Sigmoid colon (tissue), 7 donors: Measurements from ENCODE around the gene NDOR1. TPM values are rescaled to one million over a fixed set of nuclear protein-coding genes. Genes with fewer than 3 reads are reported as not detected.
A peak's percentile ranks its signal among the peaks of the same experiment; 100 is the strongest.

Experiments
- DNase-seq: peaks from one replicate; pipeline ENCODE4 v3.0.0-alpha.2; 2019
- H3K27ac ChIP-seq, 4 donors: fragments of 200-600 bp; sonication (generic); one replicate each; pipeline ENCODE4 v1.5.1; 2016 to 2019; ENCODE audit warnings: mild to moderate bottlenecking in 1 of 4
- H3K27me3 ChIP-seq, 3 donors: fragments of 200-600 bp; sonication (generic); one replicate each; pipeline ENCODE4 v1.5.1; 2019; ENCODE audit warnings: mild to moderate bottlenecking in 1 of 3
- H3K36me3 ChIP-seq, 4 donors: fragments of 200-600 bp; sonication (generic); one replicate each; pipeline ENCODE4 v1.5.1; 2016 to 2019
- H3K4me1 ChIP-seq, 4 donors: fragments of 200-600 bp; sonication (generic); one replicate each; pipeline ENCODE4 v1.5.1; 2017 to 2019
- H3K4me3 ChIP-seq, 4 donors: fragments of 200-600 bp; sonication (generic); one replicate each; pipeline ENCODE4 v1.5.1; 2017 to 2019; ENCODE audit warnings: mild to moderate bottlenecking in 2 of 4, moderate library complexity in 1 of 4
- H3K9me3 ChIP-seq, 4 donors: fragments of 200-600 bp in 3 of 4; sonication (generic) in 3 of 4; one replicate each; pipeline versions ENCODE4 v1.5.1 to v1.6.1; 2013 to 2019
- CTCF ChIP-seq, 4 experiments: fragments of 450-650 bp in 3 of 4; fragments of 200-600 bp in 1 of 4; IDR thresholded peaks; one replicate each; pipeline ENCODE4 v1.5.1; 2016 to 2019; ENCODE audit warnings: antibody characterized with exemption in 4 of 4, mild to moderate bottlenecking in 3 of 4, moderate library complexity in 2 of 4
- EP300 ChIP-seq, 4 donors: sonication (generic); formaldehyde crosslinking; IDR thresholded peaks; one replicate each; pipeline ENCODE4 v1.6.1; 2017; ENCODE audit warnings: antibody characterized with exemption in 4 of 4
- POLR2A ChIP-seq, 2 donors: fragments of 450-650 bp; IDR thresholded peaks; one replicate each; pipeline ENCODE4 v1.6.1; 2016; ENCODE audit warnings: antibody characterized with exemption in 2 of 2, mild to moderate bottlenecking in 2 of 2, moderate library complexity in 2 of 2
- POLR2AphosphoS5 ChIP-seq, 4 donors: sonication (generic); formaldehyde crosslinking; IDR thresholded peaks; one replicate each; pipeline ENCODE4 v1.6.1; 2017; ENCODE audit warnings: antibody characterized with exemption in 4 of 4
- WGBS, 2 donors: extraction: QIAGEN DNeasy Blood & Tissue Kit; methylation state at CpG; one replicate each; pipeline ENCODE4 v1.1.7; 2013; 5-methylcytosine and 5-hydroxymethylcytosine counted together
- intact Hi-C: fragments of 100-400 bp; cut with DNase I; formaldehyde crosslinking; loops from one replicate; pipeline ENCODE4 v1.15.1; 2023
- polyA plus RNA-seq, 3 donors: library from polyadenylated mRNA; stranded (reverse); fragments of 200-250 nt; gene quantifications; one replicate each; pipeline ENCODE4 v1.2.3, GENCODE V29; 2013
- total RNA-seq, 4 donors: library from RNA; depleted of rRNA; stranded (reverse); fragments of >200 nt; gene quantifications; one replicate each; pipeline ENCODE4 v1.1.0, GENCODE V29; 2016
- donor health status: healthy with polysubstance abuse.
- donor health status: Bipolar disorder and iron deficiency.
- donor health status: healthy.

The NDOR1 gene
- total RNA-seq (10 to 100 TPM in 1 of 4 donors, 1 to 10 TPM in 3; 3.8 to 12.7 (median 5.1) TPM), polyA plus RNA-seq (10 to 100 TPM in 1 of 3 donors, 1 to 10 TPM in 2; 5.4 to 20.2 (median 6.0) TPM)

DNA sequence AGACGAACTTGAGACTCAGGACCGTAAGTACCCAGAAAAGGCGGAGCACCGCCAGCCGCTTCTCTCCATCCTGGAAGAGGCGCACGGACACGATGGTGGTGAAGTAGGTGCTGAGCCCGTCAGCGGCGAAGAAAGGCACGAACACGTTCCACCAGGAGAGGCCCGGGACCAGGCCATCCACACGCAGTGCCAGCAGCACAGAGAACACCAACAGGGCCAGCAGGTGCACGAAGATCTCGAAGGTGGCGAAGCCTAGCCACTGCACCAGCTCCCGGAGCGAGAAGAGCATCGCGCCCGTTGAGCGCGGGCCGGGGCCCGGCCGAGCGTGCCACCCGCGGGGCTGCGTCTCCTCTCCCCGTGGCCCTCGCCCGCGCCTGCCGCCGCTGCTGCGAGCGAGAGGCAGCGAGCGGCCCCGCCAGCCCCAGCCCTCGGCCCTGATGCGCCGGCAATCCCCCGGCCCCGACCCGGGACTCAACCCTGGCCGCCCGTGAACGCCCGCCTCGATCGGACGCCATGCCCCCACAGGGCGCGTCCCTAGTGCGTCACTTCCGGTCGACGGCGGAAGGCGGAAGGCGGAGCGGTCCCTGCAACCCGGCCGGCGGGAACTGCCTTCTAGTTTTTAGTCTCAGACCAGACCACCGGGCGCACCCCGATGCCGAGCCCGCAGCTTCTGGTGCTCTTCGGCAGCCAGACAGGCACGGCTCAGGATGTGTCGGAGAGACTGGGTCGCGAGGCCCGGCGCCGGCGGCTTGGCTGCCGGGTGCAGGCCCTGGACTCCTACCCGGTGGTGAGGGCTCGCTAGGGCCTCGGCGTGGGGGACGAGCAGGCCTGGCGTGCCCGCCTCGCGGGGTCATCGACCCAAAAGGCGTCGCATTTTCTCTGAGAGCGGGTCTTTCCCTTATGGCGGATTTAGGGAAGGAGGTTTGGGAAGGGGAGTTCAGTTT is at the start of gene NDOR1, which contains the start of gene TMEM203:
Gene NDOR1, plus strand, starts transcription at position 575 of the 944 bp plus-strand sequence. Its CDS starts 78 bp downstream, at position 653.
Gene TMEM203, minus strand, starts transcription at position 523 of the 944 bp plus-strand sequence. Its CDS starts 234 bp downstream, at position 289.
- Histone ChIP-seq H3K36me3 (peaks cover 0 to 8% (median 0%) of the 10 kb centered on the region in 4 donors), H3K4me1 (peaks cover 0 to 58% (median 54%) of the 10 kb centered on the region in 4 donors), H3K27me3 (no peaks in the 10 kb centered on the region), H3K9me3 (no peaks in the 10 kb centered on the region), H3K27ac (peak within 1 kb of the TSS; percentile 79 to 90 (median 86)), H3K4me3 (peak within 1 kb of the TSS; percentile 66 to 99 (median 88))
- intact Hi-C loops: loop anchor here (2.0 to 5.0 kb wide), 2 partner anchors 17 to 47 kb away; partner anchors contain the start of genes ANAPC2, SSNA1 and STPG3
- peak; percentile 94 for DNase-seq
- 0% methylated on average over 98 of the region's 98 CpGs for WGBS, 2 donors
- TF ChIP-seq CTCF (IDR thresholded peaks at IDR 0.05) (no peak), POLR2AphosphoS5 (IDR thresholded peaks at IDR 0.05) (peak; percentile 91 to 96 (median 94)), POLR2A (IDR thresholded peaks at IDR 0.05) (peak; percentile 46 to 51)

GRCh38 chr9:137156567-137157375 is 48.7 kb upstream of the NDOR1 start:
- Histone ChIP-seq H3K27me3 (peaks cover 41 to 80% (median 67%) of the 10 kb centered on the region in 3 donors), H3K4me3 (no peak overlapping the region), H3K36me3 (no peaks in the 10 kb centered on the region), H3K9me3 (no peaks in the 10 kb centered on the region), H3K27ac (no peak overlapping the region), H3K4me1 (peaks cover 0 to 16% (median 14%) of the 10 kb centered on the region in 4 donors)
- intact Hi-C loops: no loop called here
- TF ChIP-seq POLR2A (IDR thresholded peaks at IDR 0.05) (no peak), CTCF (IDR thresholded peaks at IDR 0.05) (no peak), POLR2AphosphoS5 (IDR thresholded peaks at IDR 0.05) (no peak), EP300 (IDR thresholded peaks at IDR 0.05) (no peak)
- no peak for DNase-seq
- WGBS, 2 donors: 4 to 8% methylated on average over 65 of the region's 65 CpGs

DNA sequence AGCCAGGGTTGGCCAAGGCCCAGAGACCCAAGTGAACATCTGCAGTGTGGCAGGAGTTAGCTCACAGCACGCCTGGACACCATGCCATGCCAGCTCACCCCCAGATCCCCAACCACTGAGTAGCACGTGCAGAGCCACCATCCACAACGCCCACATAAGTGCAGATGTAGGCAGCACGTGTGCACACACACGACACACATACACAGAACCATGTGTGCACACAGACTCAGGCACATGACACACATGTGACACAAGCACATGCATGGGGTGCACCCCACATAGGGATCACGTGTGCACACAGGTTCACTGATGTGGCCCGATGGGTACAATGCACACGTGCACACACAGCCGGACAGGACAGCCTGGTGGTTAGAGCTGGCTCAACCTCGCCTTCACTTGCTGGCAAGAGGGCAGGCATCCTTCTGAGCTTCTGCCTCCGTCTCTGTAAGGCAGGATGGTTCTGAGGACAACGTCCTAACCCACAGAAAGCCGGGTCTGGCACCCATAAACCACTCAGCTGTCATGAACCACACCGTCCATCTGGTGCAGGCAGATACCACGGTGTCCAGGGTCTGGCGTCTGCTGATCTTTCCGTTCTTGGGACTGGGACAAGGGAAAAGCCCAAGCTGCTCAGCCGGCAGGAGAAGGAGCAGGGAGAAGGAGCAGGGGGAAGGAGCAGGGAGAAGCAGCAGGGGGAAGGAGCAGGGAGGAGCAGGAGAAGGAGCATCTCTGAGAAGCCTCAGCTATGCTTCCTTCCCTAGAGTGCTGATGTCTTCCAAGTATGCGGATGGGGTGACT is 47.7 kb upstream of the NDOR1 start:
- H3K4me3 ChIP-seq: no peak overlapping the region
- no peak for DNase-seq
- peaks cover 0 to 27% (median 24%) of the 10 kb centered on the region in 4 donors for H3K4me1 ChIP-seq
- WGBS, 2 donors: 51 to 68% methylated on average over 19 of the region's 19 CpGs
- TF ChIP-seq EP300 (IDR thresholded peaks at IDR 0.05) (no peak), CTCF (IDR thresholded peaks at IDR 0.05) (no peak), POLR2A (IDR thresholded peaks at IDR 0.05) (no peak), POLR2AphosphoS5 (IDR thresholded peaks at IDR 0.05) (no peak)
- intact Hi-C loops: no loop called here
- peaks cover 51 to 90% (median 77%) of the 10 kb centered on the region in 3 donors for H3K27me3 ChIP-seq
- H3K9me3 ChIP-seq: no peaks in the 10 kb centered on the region
- H3K36me3 ChIP-seq: no peaks in the 10 kb centered on the region
- no peak overlapping the region for H3K27ac ChIP-seq

- Histone ChIP-seq H3K36me3 (no peaks in the 10 kb centered on the region), H3K27ac (no peak overlapping the region), H3K4me3 (no peak overlapping the region), H3K9me3 (no peaks in the 10 kb centered on the region), H3K27me3 (peaks cover 59 to 98% (median 85%) of the 10 kb centered on the region in 3 donors), H3K4me1 (peaks cover 0 to 34% (median 31%) of the 10 kb centered on the region in 4 donors)
- intact Hi-C loops: no loop called here
- 18 to 24% methylated on average over 4 of the region's 4 CpGs for WGBS, 2 donors
- no peak for TF ChIP-seq EP300 (IDR thresholded peaks at IDR 0.05)
- no peak for TF ChIP-seq POLR2A (IDR thresholded peaks at IDR 0.05)
- TF ChIP-seq POLR2AphosphoS5 (IDR thresholded peaks at IDR 0.05): no peak
- no peak for TF ChIP-seq CTCF (IDR thresholded peaks at IDR 0.05)
- no peak for DNase-seq
Measured at GRCh38 chr9:137158625-137159024, 46.9 kb upstream of the NDOR1 start.
